Skeletal muscle tissue (tissue), 4 donors: Measurements from ENCODE around the gene IL1RAPL1. TPM values are rescaled to one million over a fixed set of nuclear protein-coding genes. Genes with fewer than 3 reads are reported as not detected.

Experiments
- H3K27ac ChIP-seq: one replicate; pipeline ENCODE4 v1.7.0; 2013; ENCODE audit warnings: mild to moderate bottlenecking, low read depth, low read length, inconsistent platforms
- H3K27me3 ChIP-seq, 3 donors: one replicate each; pipeline ENCODE4 v1.7.0; 2013; ENCODE audit warnings: low read length in 3 of 3; ENCODE audit not compliant: control insufficient read depth in 3 of 3, insufficient read depth in 3 of 3
- H3K36me3 ChIP-seq, 3 donors: one replicate each; pipeline ENCODE4 v1.7.0; 2013; ENCODE audit warnings: low read length in 3 of 3; ENCODE audit not compliant: control insufficient read depth in 3 of 3, insufficient read depth in 3 of 3
- H3K4me1 ChIP-seq, 3 donors: one replicate each; pipeline ENCODE4 v1.7.0; 2013; ENCODE audit warnings: low read length in 3 of 3, mild to moderate bottlenecking in 3 of 3; ENCODE audit not compliant: control insufficient read depth in 3 of 3, insufficient read depth in 3 of 3
- H3K4me3 ChIP-seq, 3 donors: one replicate each; pipeline ENCODE4 v1.7.0; 2013; ENCODE audit warnings: low read length in 3 of 3
- H3K9ac ChIP-seq, 3 donors: one replicate each; pipeline ENCODE4 v1.7.0; 2013; ENCODE audit warnings: low read length in 3 of 3, mild to moderate bottlenecking in 3 of 3, moderate library complexity in 2 of 3, low read depth in 1 of 3
- H3K9me3 ChIP-seq, 3 donors: one replicate each; pipeline ENCODE4 v1.7.0; 2013; ENCODE audit warnings: low read length in 3 of 3; ENCODE audit not compliant: control insufficient read depth in 3 of 3
- total RNA-seq: library from RNA; depleted of rRNA; stranded (reverse); fragments of >200 nt; gene quantifications from one replicate; pipeline ENCODE4 v1.2.3, GENCODE V29; 2014
- donor health status: Osteomylitis.

The IL1RAPL1 gene
- total RNA-seq, 1 donor from 2014 or later: 3.7 TPM

- no peaks in the 10 kb centered on the region for H3K9me3 ChIP-seq
- H3K4me3 ChIP-seq: no peak overlapping the region
- no peak overlapping the region for H3K27ac ChIP-seq
- no peaks in the 10 kb centered on the region for H3K36me3 ChIP-seq
- H3K4me1 ChIP-seq: no peaks in the 10 kb centered on the region
- H3K9ac ChIP-seq: no peak overlapping the region
- no peaks in the 10 kb centered on the region for H3K27me3 ChIP-seq
These were observed 1084.2 kb downstream of the IL1RAPL1 start for GRCh38 chrX:29671421-29671820.

GRCh38 chrX:29687687-29688086 lies 1100.4 kb downstream of the IL1RAPL1 start:
- Histone ChIP-seq H3K9me3 (no peaks in the 10 kb centered on the region), H3K27ac (no peak overlapping the region), H3K36me3 (no peaks in the 10 kb centered on the region), H3K9ac (no peak overlapping the region), H3K4me1 (no peaks in the 10 kb centered on the region), H3K4me3 (no peak overlapping the region), H3K27me3 (no peaks in the 10 kb centered on the region)

GRCh38 chrX:29690061-29690460 lies 1102.8 kb downstream of the IL1RAPL1 start:
- Histone ChIP-seq H3K27ac (no peak overlapping the region), H3K9ac (no peak overlapping the region), H3K4me3 (no peak overlapping the region), H3K4me1 (no peaks in the 10 kb centered on the region), H3K36me3 (no peaks in the 10 kb centered on the region), H3K9me3 (no peaks in the 10 kb centered on the region), H3K27me3 (no peaks in the 10 kb centered on the region)

GRCh38 chrX:29691044-29691443 lies 1103.8 kb downstream of the IL1RAPL1 start:
- H3K27ac ChIP-seq: no peak overlapping the region
- no peaks in the 10 kb centered on the region for H3K9me3 ChIP-seq
- H3K36me3 ChIP-seq: no peaks in the 10 kb centered on the region
- no peak overlapping the region for H3K9ac ChIP-seq
- H3K4me1 ChIP-seq: no peaks in the 10 kb centered on the region
- no peak overlapping the region for H3K4me3 ChIP-seq
- no peaks in the 10 kb centered on the region for H3K27me3 ChIP-seq

GRCh38 chrX:29693912-29694311 lies 1106.7 kb downstream of the IL1RAPL1 start:
- no peak overlapping the region for H3K4me3 ChIP-seq
- no peaks in the 10 kb centered on the region for H3K9me3 ChIP-seq
- no peaks in the 10 kb centered on the region for H3K27me3 ChIP-seq
- H3K4me1 ChIP-seq: no peaks in the 10 kb centered on the region
- H3K36me3 ChIP-seq: no peaks in the 10 kb centered on the region
- no peak overlapping the region for H3K27ac ChIP-seq
- H3K9ac ChIP-seq: no peak overlapping the region

DNA sequence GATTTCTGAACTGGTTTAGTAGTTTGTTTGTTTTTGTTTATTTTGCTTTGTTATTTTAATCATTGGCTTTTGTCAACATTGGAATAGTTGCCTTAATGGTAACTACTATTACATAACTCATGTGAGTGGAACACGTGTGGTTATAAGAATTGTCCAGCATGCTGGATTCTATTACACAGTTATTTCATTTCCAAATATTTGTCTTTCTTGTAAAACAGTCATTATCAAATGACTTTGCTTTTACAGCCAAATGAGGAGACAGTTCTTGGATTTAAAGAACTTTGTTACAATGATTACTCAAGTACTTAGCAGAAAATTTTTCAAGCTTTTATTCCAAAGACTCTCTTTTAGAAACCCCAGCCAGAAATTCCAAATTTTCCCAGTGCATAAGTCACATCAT lies 1112.0 kb downstream of the IL1RAPL1 start:
- no peak overlapping the region for H3K27ac ChIP-seq
- H3K9ac ChIP-seq: no peak overlapping the region
- H3K27me3 ChIP-seq: no peaks in the 10 kb centered on the region
- no peaks in the 10 kb centered on the region for H3K4me1 ChIP-seq
- H3K36me3 ChIP-seq: no peaks in the 10 kb centered on the region
- H3K9me3 ChIP-seq: no peaks in the 10 kb centered on the region
- H3K4me3 ChIP-seq: no peak overlapping the region

- H3K4me3 ChIP-seq: no peak overlapping the region
- H3K27me3 ChIP-seq: no peaks in the 10 kb centered on the region
These were observed 1119.8 kb downstream of the IL1RAPL1 start for GRCh38 chrX:29707088-29707487.

DNA sequence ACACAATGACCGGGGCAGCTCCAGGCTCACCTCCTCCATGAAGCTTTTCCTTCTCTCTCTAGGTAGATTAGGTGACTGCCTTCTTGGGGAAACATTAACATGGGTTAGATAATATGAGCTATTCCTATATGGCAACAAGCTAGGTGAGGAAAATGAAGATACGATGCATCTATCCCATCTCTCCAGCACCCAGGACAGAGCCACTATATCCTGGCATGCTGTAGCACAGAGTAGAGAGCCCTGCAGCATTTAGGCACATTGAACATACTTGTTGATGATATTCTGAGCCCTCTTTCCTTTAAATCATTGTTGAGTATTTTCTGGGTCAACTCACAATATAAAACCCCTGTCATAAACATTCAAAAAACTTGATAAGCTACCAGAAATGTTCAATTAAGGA lies 1133.9 kb downstream of the IL1RAPL1 start:
- H3K4me3 ChIP-seq: no peak overlapping the region
- no peaks in the 10 kb centered on the region for H3K9me3 ChIP-seq
- H3K9ac ChIP-seq: no peak overlapping the region
- H3K27ac ChIP-seq: no peak overlapping the region
- H3K27me3 ChIP-seq: no peaks in the 10 kb centered on the region
- no peaks in the 10 kb centered on the region for H3K36me3 ChIP-seq
- H3K4me1 ChIP-seq: no peaks in the 10 kb centered on the region

More at GRCh38 chrX:29707088-29707487, 1119.8 kb downstream of the IL1RAPL1 start:
- peaks cover 0 to 3% (median 0%) of the 10 kb centered on the region in 3 donors for H3K9me3 ChIP-seq
- no peak overlapping the region for H3K9ac ChIP-seq
- no peaks in the 10 kb centered on the region for H3K36me3 ChIP-seq
- no peaks in the 10 kb centered on the region for H3K4me1 ChIP-seq
- no peak overlapping the region for H3K27ac ChIP-seq

- no peak overlapping the region for H3K9ac ChIP-seq
- H3K4me3 ChIP-seq: no peak overlapping the region
- no peak overlapping the region for H3K27ac ChIP-seq
- H3K9me3 ChIP-seq: no peaks in the 10 kb centered on the region
- H3K4me1 ChIP-seq: no peaks in the 10 kb centered on the region
- no peaks in the 10 kb centered on the region for H3K36me3 ChIP-seq
- no peaks in the 10 kb centered on the region for H3K27me3 ChIP-seq
These were observed 1137.1 kb downstream of the IL1RAPL1 start for GRCh38 chrX:29724316-29724715.

- Histone ChIP-seq H3K4me3 (no peak overlapping the region), H3K9me3 (no peaks in the 10 kb centered on the region), H3K36me3 (no peaks in the 10 kb centered on the region), H3K27ac (no peak overlapping the region), H3K9ac (no peak overlapping the region), H3K4me1 (no peaks in the 10 kb centered on the region), H3K27me3 (no peaks in the 10 kb centered on the region)
These were observed 1139.6 kb downstream of the IL1RAPL1 start for GRCh38 chrX:29726811-29727210.

GRCh38 chrX:29728639-29729038 lies 1141.4 kb downstream of the IL1RAPL1 start:
- H3K4me1 ChIP-seq: no peaks in the 10 kb centered on the region
- H3K27me3 ChIP-seq: no peaks in the 10 kb centered on the region
- H3K4me3 ChIP-seq: no peak overlapping the region
- H3K27ac ChIP-seq: no peak overlapping the region
- no peaks in the 10 kb centered on the region for H3K36me3 ChIP-seq
- H3K9ac ChIP-seq: no peak overlapping the region
- no peaks in the 10 kb centered on the region for H3K9me3 ChIP-seq
